PC-3 (cell line): ENCODE data around the gene TP53AIP1.

Source experiments
- CTCF ChIP-seq: fragments of 300-600 bp; sonication (generic); conservative IDR thresholded peaks from 2 replicates; pipeline ENCODE4 v1.5.1; 2017; ENCODE audit warnings: antibody characterized with exemption, low read depth, mild to moderate bottlenecking, low read length
- EZH2 ChIP-seq: fragments of 300-600 bp; sonication (generic); IDR thresholded peaks from one replicate; pipeline ENCODE4 v1.6.1; 2017; ENCODE audit warnings: antibody characterized with exemption, mild to moderate bottlenecking, low read length; ENCODE audit not compliant: unreplicated experiment
- EZH2phosphoT487 ChIP-seq: fragments of 300-600 bp; sonication (generic); IDR thresholded peaks from 2 replicates; pipeline ENCODE4 v1.6.1; 2018; ENCODE audit warnings: mild to moderate bottlenecking, antibody characterized with exemption, low read length, borderline replicate concordance

- TF ChIP-seq CTCF: no peak
- TF ChIP-seq EZH2: no peak
- TF ChIP-seq EZH2phosphoT487: no peak
Measured at GRCh38 chr11:128953151-128953550, 10.5 kb upstream of the TP53AIP1 start.
